GM18520 (cell line): ENCODE data around the gene OR10AD1.
"Not testable (repeated sequence)": the region's sequence is repeated elsewhere in the genome, so short reads cannot be mapped to it uniquely, and the experiment has no call there.

Experiments used
- ATAC-seq: cut with Tn5 transposase; IDR thresholded peaks from one replicate; pipeline ENCODE4 v1.9.1; 2021; ENCODE audit not compliant: unreplicated experiment

Gene OR10AD1, protein sequence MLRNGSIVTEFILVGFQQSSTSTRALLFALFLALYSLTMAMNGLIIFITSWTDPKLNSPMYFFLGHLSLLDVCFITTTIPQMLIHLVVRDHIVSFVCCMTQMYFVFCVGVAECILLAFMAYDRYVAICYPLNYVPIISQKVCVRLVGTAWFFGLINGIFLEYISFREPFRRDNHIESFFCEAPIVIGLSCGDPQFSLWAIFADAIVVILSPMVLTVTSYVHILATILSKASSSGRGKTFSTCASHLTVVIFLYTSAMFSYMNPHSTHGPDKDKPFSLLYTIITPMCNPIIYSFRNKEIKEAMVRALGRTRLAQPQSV

DNA sequence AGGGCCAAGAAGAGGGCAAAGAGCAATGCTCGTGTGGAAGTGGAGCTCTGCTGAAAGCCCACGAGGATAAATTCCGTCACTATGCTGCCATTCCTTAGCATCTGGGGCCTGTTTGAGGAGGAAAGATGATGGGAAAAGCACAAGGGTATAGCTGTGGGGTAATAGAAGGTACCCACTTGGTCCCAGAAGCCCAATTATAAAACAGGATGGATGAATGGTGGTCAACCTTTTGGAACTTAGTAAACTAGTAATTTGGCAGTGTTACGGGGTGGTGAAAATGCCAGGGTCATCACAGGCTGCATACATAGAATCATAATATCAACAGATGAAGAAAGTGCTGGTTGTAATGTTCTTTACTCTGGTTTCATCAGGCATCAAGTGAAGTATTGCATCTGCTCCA lies at the start of gene OR10AD1:
OR10AD1 (minus strand) TSS at position 101 of the 400 bp plus-strand sequence; CDS start at position 101, 0 bp downstream.
- no peak for ATAC-seq

DNA sequence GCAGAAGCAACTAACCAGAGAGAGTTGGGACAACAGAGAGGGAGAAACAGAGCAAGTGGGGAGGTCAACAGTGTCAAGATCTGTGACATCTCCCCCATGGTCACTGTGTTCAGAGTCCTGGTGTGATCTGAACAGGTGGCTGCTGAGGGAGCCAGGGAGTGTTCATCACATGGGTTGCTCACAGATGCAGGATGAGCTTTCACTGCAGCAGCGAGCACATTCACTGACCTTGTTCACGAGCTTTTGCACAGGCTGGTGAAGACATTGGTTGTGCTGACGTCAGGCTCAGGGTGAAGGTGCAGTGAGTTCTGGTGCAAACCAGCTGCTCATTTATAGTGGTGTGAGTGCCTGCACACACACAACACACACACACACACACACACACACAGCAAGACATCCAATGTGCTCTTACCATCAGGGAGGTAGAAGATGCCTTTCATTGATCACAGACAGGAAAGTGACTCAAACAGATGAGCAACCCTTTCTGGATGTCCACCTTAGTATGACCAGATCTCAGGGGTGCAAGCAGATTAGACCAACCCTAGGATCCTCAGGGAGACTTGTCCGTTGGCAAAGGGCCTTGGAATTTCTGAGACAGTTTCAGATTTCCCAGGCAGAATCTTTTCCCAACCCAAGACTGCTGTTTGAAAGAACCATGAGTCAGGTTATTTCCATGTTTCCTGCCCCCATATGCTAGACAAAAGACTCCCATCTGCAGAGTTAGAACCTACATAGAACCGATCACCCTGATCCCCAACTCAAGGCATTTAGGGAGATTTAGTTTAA lies 44.3 kb upstream of the OR10AD1 start:
- no peak for ATAC-seq

DNA sequence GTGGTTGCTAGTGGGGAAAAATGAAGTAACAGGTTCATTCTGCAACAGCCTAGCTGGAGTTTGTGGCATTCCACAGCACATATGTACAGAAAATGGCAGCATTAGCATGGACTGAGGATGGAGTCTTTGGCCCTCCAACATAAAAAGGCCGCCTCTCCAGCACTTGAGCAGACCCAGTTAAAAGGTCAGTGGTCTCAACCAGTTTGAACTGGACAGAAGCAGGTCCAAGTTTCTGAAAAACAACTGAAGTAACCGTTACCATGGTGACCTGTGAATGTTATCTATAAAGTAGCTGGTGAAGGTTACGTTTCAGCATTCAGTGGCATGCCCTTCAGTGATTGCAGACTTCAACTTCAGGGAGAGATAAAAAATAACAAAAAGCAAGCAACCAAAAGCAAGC lies 34.1 kb upstream of the OR10AD1 start:
- no peak for ATAC-seq

DNA sequence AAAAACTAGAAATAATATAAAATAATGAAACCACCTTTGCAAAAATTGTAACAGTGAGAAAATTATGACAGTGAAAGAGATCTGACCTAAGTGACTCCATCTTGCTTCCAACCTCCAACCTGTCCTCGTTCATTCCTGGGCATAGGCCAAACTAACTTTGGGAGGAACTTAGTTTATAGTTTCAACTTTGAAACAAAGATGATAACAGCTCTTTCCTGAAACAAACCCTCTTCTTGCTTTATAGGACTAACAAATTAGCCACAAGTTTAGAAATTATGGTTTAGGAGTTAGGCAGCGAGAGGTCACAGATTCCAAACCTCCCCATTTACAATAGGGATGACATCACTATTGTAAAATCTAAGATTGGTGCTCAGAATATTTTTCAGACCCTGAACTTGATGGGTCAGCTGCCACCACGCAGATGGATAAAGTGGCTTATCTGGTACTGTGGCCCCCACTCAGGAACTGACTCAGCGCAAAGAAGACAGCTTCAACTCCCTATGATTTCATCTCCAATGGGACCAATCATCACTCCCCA lies 32.8 kb upstream of the OR10AD1 start:
- ATAC-seq, result no peak

DNA sequence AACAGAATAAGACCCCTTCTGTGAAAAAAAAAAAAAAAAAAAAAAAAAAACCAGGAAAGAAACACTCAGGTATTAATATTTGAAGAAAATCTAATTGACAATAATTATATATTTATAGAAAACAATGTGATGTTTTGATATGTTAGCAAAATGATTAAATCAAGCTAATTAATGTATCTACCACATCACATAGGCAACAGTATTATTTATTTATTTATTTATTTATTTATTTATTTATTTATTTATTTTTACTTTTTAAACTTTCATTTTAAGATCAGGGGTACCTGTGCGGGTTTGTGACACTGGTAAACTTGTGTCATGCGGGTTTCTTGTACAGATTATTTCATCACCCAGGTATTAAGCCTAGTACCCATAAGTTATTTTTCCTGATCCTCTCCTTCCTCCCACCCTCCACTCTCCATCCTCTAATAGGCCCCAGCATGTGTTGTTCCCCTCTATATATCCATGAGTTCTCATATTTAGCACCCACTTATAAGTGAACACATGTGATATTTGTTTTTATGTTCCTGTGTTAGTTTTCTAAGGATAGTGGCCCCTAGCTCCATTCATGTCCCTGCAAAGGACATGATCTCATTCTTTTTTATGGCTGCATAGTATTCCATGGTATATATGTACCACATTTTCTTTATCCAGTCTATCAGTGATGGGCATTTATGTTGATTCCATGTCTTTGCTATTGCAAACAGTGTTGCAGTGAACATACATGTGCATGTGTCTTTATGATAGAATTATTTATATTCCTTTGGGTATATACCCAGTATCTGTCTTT lies 28.3 kb upstream of the OR10AD1 start:
- not testable (repeated sequence) for ATAC-seq

DNA sequence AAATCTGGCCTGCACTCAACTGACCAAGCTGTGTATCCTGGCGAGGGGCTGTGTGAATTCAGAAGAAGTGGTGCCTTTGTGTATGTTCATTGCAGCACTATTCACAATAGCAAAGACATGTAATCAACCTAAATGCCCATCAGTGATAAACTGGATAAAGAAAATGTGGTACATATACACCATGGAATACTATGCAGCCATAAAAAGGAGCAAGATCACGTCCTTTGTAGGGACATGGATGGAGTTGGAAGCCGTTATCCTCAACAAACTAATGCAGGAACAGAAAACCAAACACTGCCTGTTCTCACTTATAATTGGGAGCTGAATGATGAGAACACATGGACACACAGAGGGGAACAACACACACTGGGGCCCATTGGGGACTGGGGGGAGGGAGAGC lies 21.4 kb upstream of the OR10AD1 start:
- not testable (repeated sequence) for ATAC-seq

DNA sequence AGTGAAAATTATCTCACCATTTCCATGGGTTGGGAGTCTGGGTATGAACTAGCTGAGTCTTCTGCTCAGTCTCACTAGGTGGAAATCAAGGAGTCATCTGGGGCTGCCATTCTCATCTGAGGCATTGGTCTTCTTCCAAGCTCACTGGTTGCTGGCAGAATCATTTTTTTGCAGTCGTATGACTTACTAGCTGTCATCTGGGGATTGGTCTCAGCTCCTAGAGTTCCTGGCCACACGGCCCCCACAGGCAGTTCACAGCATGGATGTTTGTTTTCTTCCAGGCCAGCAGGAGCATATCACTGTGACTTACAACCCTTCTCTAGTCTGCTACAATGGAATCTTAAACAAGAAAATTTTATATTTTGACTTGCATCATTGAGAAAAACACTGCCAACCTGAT lies 18.6 kb upstream of the OR10AD1 start:
- ATAC-seq, result no peak

DNA sequence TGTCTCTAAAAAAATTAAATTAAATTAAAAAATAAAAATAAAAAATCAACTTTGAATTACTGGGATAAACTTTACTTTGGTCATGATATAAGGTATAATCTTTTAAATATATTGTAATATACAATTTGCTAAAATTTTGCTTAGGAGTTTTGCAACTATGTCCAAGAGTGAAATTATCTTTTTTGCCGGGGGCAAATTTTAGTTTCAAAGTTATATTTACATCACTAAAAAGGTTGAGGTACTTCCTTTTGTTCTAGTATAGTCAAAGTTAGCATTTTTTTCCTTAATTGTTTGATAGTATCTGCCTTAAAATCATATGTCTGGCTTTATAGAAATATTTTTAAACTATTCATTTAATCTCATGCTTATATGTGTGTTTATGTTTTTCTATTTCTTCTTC lies 17.6 kb upstream of the OR10AD1 start:
- no peak for ATAC-seq

DNA sequence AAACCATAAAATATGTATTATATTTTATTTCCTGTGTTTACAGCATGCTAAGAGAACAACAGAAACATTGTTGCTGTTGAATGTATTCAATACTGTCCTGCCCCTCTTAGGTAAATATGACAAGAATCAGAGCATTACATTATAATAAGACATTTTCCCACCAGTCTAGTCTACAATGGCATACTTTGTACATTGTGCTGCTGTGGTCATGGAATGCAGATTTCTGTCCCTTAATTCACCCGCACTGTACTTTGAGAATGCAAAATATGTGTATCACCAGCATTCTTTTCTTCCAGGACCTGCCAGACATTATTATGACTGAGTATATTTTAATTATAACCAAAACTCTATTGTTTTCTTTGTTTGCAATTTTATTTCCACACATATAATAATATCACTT lies 16.5 kb upstream of the OR10AD1 start:
- no peak for ATAC-seq

DNA sequence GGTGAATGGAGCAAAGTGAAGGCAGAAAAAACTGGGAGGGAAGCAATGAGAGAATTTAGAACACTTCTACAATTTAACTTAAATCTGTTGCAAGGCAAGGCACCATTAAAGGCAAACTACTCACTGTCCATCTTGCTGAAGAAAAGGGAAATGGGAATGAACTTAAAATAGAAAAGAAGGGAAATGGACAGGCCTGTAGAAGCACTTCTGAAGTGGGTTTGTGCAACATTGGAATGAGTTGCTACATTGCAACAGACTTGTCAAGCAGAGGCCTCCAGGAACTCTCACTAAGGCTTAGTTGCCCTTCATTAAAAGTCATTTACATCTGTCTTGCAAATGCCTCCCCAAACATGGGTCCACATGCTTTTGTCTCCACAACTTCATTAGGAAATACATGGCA lies 13.7 kb upstream of the OR10AD1 start:
- no peak for ATAC-seq

DNA sequence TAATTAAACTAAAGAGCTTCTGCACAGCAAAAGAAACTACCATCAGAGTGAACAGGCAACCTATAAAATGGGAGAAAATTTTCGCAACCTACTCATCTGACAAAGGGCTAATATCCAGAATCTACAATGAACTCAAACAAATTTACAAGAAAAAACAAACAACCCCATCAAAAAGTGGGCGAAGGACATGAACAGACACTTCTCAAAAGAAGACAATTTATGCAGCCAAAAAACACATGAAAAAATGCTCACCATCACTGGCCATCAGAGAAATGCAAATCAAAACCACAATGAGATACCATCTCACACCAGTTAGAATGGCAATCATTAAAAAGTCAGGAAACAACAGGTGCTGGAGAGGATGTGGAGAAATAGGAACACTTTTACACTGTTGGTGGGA lies 6.4 kb upstream of the OR10AD1 start:
- ATAC-seq, result not testable (repeated sequence)

DNA sequence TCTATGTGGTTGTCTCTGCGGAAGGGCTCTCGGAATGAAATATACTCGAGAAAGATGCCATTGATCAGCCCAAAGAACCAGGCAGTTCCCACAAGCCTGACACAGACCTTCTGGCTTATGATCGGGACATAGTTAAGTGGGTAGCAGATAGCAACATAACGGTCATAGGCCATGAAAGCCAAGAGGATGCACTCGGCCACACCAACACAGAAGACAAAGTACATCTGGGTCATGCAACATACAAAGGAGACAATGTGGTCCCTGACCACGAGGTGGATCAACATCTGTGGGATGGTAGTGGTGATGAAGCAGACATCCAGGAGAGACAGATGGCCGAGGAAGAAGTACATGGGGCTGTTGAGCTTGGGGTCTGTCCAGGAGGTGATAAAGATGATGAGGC lies 326 bp downstream of the OR10AD1 start:
- no peak for ATAC-seq

DNA sequence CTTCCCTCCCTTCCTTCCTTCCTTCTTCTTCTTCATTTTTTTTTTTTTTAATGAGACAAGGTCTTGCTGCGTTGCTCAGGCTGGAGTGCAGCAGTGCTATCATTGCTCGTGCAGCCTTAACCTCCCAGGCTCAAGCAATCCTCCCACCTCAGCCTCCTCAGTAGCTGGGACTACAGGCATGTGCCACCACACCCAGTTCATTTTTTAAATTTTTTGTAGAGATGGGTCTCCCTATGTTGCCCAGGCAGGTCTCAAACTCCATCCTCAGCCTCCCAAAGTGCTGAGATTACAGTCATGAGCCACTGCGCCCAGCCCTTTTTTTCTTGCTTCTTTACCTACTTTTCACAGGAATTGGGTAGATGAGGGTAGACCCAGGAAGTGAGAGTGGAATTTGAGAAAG lies 1.6 kb downstream of the OR10AD1 start:
- no peak for ATAC-seq

DNA sequence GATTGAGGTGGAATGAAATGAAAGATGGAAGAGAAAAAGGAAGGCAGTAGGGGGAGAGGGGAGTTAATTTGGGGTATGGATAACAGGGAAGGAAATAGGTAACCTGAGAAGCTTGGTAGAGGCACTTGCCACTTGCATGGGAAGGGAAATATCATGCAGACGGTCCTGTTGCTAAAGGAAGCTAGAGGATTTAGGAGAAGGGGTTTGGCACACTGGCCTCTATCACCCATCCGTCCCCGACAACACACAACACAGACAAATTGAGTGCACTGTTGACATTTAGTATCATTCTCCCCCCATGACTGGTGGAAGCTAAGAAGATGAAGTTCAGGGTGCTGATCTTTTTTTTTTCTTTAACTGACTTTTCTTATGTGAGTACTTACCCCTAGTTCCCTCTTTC lies 2.0 kb downstream of the OR10AD1 start:
- no peak for ATAC-seq

DNA sequence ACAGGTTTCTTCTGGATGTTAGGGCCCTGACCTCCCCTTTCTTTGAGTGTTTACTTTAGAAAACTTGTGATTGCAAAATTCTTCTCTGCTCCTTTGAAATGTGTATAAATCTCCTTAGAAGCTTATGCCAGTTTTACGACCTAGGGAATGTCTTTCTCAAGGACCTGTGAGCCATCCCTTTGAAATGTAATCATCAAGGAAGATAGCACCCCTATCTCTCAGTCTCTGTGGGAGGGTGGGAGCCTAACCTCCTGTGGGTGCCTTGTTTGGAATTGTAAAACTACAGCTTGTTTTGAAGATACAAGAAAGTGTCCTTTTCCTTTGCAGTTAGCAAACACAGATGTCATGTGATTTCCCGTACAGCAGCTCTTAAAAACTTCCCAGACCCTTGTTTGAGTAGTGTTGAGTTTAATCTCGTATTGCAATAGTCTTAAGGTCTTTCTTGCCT lies 3.3 kb downstream of the OR10AD1 start:
- no peak for ATAC-seq

DNA sequence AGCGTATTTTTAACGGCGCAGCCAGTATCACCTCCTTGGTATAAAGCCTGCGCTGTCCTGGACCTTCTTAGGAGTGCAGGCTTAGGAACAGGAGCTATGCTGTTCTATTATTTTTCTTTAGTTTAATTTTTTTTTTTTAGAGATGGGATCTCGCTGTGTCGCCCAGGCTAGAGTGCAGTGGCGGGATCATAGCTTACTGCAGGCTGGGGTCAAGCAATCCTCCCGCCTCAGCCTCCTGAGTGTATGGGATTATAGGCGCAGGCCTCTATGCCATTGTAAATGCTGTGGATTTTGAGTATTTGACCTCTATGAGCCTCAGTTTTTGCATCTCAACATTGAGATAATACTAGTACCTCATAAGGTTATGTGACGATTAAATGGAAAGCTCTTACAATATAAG lies 4.1 kb downstream of the OR10AD1 start:
- ATAC-seq, result no peak

DNA sequence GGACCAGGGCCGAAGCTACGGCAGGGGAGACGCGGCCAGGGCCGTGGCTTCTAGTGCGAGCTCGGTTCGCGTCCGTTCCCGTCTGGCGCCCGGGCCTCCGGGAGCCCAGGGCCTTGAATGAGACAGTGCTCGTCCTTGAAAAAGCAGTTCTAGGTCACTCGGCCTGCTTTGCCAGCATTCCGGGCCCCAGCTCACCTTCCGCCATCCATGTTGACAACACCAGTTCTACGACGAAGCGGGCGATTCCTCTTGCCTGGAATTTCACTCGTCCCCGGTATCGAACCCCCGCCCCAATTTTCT lies 4.5 kb downstream of the OR10AD1 start:
- ATAC-seq, result no peak

DNA sequence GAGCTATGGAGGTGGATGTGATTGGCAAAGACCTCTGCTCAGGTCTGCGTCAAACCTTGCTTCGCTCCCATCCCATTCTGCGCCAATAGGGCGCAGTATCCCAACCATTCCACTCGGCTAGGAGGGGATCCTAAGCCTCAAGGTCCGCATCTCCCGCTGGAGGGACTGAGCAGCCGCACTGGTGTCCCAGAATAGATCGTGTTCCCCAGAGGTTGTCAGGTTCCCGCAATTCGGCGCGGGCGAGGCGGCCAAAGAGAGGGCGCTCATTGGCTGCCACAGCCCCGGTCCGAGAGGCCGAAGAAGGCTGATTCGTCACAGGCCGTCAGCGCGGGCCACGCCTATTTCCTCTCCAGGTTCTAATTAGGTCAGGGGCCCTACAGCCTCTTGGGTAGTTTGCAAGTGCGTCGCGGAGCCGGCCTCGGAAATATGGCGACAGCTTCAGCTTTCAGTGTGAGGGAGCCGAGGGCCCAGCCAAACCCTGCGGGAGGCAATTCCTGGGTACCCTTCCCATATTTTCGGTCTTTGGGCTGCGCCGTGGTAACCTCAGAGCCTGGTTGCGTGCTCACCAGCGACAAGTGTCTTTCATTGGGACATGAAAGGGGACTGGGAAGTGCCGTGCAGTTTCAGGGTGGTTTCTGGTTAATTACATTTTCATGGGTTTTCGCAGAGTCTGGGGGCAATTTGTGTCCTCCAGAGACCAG lies 5.0 kb downstream of the OR10AD1 start:
- peak; percentile 99 for ATAC-seq

DNA sequence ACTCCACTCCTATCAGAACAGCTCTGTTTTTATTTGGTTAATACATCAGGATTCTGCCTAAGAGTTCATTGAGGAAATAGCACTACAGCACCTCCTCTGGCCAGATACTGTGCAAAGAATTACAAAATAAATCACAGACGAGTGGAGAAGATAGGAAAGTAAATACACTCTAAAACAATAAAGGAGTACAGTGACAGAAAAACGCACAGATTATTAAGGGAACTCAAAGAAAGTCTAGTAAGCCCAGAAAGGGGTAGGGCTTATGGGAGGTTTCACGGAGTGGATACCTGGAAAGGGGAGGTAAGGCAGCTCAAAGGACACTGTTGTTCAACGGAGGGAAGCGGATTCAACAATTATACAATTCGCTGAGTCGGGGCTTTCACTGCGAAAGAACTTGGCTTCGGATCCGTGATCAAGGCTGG lies 5.5 kb downstream of the OR10AD1 start:
- no peak for ATAC-seq

DNA sequence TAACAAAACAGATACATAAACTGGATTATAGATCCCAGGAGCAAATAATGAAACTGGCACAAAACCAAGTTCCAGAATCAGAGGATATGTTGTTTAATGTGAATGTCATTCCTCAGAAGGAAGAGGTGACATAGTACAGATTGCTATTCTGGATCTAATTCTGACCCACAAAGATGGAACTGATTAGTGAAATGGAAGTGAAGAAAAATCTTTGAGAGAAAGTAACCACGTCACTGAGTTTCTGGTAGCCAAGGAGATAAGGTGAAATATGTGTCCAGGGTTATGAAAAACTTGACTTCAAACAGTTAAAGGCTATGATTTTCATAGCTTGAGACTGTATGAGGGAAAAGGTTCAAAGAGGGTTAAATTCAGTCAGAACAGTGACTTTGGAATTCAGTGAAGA lies 8.3 kb downstream of the OR10AD1 start:
- no peak for ATAC-seq

DNA sequence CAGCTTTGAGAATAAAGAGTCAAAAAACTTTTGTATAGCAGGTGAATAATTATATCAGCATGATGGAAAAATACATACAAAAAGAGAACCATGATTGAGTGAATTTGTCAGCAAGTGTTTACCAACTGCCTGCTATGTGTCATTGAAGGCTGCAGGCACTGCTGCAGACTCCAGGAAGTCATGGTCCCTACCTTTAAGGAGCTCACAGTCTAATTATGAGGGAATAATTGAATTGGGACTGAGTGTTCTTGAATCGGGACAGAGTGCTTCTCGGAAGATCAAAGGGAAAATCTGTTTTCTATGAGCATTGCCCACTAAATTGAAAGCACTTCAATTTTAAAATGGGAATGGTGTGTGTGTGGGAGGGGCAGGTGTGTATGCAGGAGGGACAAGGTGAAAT lies 9.5 kb downstream of the OR10AD1 start:
- no peak for ATAC-seq
